Panc1 (cell line): ENCODE results near the gene NAP1L5. TPM values are rescaled to one million over a fixed set of nuclear protein-coding genes. Genes with fewer than 3 reads are reported as not detected.

ENCODE experiments used
- ATAC-seq: fragments of 200-7000 bp; cut with Tn5 transposase; 2 replicates; pipeline ENCODE4 v1.9.1; 2020; ENCODE audit warnings: mild to moderate bottlenecking, moderate library complexity
- BruUV-seq: library from RNA; stranded (reverse); fragments of 400-500 nt; replicated peaks from 2 replicates; lab custom pipeline; 2021; lab: Mats Ljungman, UMichigan
- CTCF ChIA-PET: fragments of 300-600 bp; sonication (Branson Sonifier 250); formaldehyde crosslinking; loops from one replicate; lab custom pipeline; 2022; ENCODE audit warnings: antibody characterized with exemption; lab: Charles Lee
- POLR2A ChIA-PET: fragments of 300-600 bp; sonication (Branson Sonifier 250); formaldehyde crosslinking; loops from one replicate; lab custom pipeline; 2022; ENCODE audit warnings: antibody characterized with exemption; lab: Charles Lee
- DNase-seq: peaks from one replicate; pipeline ENCODE4 v3.0.0-alpha.2; 2010; ENCODE audit warnings: low read depth, low spot score
- H3K27ac ChIP-seq: 2 replicates; pipeline ENCODE4 v1.5.1; 2011; ENCODE audit warnings: mild to moderate bottlenecking, low read length, inconsistent platforms
- H3K27me3 ChIP-seq: fragments of 200-500 bp; sonication (Bioruptor generic); 2 replicates; pipeline ENCODE4 v1.6.0; 2014; ENCODE audit warnings: low read length, inconsistent platforms; ENCODE audit not compliant: control insufficient read depth, insufficient read depth
- H3K36me3 ChIP-seq: fragments of 200-500 bp; sonication (Bioruptor generic); 2 replicates; pipeline ENCODE4 v1.5.1; 2014; ENCODE audit warnings: inconsistent platforms, mild to moderate bottlenecking, low read length, moderate library complexity; ENCODE audit not compliant: control insufficient read depth, insufficient read depth
- H3K4me1 ChIP-seq: 2 replicates; pipeline ENCODE4 v1.5.1; 2011; ENCODE audit warnings: inconsistent platforms, mild to moderate bottlenecking, low read length, moderate library complexity; ENCODE audit not compliant: control insufficient read depth, insufficient read depth
- H3K4me3 ChIP-seq, 2 experiments: 2 replicates each; pipeline ENCODE4 v1.5.1; 2011 to 2012; ENCODE audit warnings: low read depth in 2 of 2, low read length in 2 of 2, mild to moderate bottlenecking in 2 of 2, inconsistent platforms in 1 of 2, moderate library complexity in 1 of 2
- H3K9me3 ChIP-seq: fragments of 200-500 bp; sonication (Bioruptor generic); 2 replicates; pipeline ENCODE4 v1.5.1; 2014; ENCODE audit warnings: low read depth, mild to moderate bottlenecking, inconsistent platforms, low read length, moderate library complexity; ENCODE audit not compliant: control insufficient read depth, insufficient read depth
- POLR2AphosphoS5 ChIP-seq: IDR thresholded peaks from 2 replicates; pipeline ENCODE4 v1.6.1; 2012; ENCODE audit warnings: mild to moderate bottlenecking, low read depth, low read length, moderate library complexity
- SIN3A ChIP-seq: IDR thresholded peaks from 2 replicates; pipeline ENCODE4 v1.6.1; 2012; ENCODE audit warnings: low read depth, mild to moderate bottlenecking, low read length, moderate library complexity, borderline replicate concordance; ENCODE audit not compliant: insufficient read depth
- TCF7L2 ChIP-seq: IDR thresholded peaks from 2 replicates; pipeline ENCODE4 v1.6.1; 2011; ENCODE audit warnings: mild to moderate bottlenecking, low read depth, low read length, inconsistent platforms
- in situ Hi-C: cut with HindIII; loops from 2 replicates; pipeline ENCODE4 v1.10.0; 2016; ENCODE audit warnings: low sequenced_read_pairs, low pct_unique_long_range_greater_than_20kb
- intact Hi-C: fragments of 100-400 bp; cut with micrococcal nuclease; formaldehyde crosslinking; loops from one replicate; pipeline ENCODE4 v1.10.0; 2022; ENCODE audit not compliant: unreplicated experiment
- total RNA-seq: library from RNA; stranded (reverse); gene quantifications from one replicate; pipeline ENCODE4 v1.2.1, GENCODE V29; 2021; ENCODE audit not compliant: unreplicated experiment
- TF ChIP-seq, protein P1 (sequence below), 2 experiments: IDR thresholded peaks; 2 replicates each; pipeline ENCODE4 v1.6.1; 2011 to 2012; ENCODE audit warnings: low read depth in 2 of 2, control low read depth in 1 of 2, low read length in 1 of 2, mild to moderate bottlenecking in 1 of 2, moderate library complexity in 1 of 2; ENCODE audit not compliant: insufficient read depth in 1 of 2
- TF ChIP-seq, protein P2 (sequence below): fragments of 450-650 bp; IDR thresholded peaks from 2 replicates; pipeline ENCODE4 v1.5.1; 2017; ENCODE audit warnings: mild to moderate bottlenecking

NAP1L5 gene
- total RNA-seq, 1 experiment from 2014 or later = 0.67 TPM

- intact Hi-C loops = no loop called here
- Histone ChIP-seq H3K4me3 (no peak overlapping the region), H3K9me3 (no peaks in the 10 kb centered on the region), H3K27me3 (no peaks in the 10 kb centered on the region), H3K4me1 (no peaks in the 10 kb centered on the region), H3K36me3 (no peaks in the 10 kb centered on the region), H3K27ac (no peak overlapping the region)
- ChIA-PET CTCF (no interaction called here), POLR2A (interaction anchor here (0.6 kb wide), 1 partner anchor 9 kb away, joined by 5 read pairs; no protein-coding TSS in a partner anchor)
- no TSS peak for BruUV-seq
- DNase-seq (no peak), ATAC-seq (no peak)
- in situ Hi-C loops = no loop called here
- TF ChIP-seq SIN3A (no peak), POLR2AphosphoS5 (no peak), TCF7L2 (no peak)
- TF ChIP-seq, protein P1, sequence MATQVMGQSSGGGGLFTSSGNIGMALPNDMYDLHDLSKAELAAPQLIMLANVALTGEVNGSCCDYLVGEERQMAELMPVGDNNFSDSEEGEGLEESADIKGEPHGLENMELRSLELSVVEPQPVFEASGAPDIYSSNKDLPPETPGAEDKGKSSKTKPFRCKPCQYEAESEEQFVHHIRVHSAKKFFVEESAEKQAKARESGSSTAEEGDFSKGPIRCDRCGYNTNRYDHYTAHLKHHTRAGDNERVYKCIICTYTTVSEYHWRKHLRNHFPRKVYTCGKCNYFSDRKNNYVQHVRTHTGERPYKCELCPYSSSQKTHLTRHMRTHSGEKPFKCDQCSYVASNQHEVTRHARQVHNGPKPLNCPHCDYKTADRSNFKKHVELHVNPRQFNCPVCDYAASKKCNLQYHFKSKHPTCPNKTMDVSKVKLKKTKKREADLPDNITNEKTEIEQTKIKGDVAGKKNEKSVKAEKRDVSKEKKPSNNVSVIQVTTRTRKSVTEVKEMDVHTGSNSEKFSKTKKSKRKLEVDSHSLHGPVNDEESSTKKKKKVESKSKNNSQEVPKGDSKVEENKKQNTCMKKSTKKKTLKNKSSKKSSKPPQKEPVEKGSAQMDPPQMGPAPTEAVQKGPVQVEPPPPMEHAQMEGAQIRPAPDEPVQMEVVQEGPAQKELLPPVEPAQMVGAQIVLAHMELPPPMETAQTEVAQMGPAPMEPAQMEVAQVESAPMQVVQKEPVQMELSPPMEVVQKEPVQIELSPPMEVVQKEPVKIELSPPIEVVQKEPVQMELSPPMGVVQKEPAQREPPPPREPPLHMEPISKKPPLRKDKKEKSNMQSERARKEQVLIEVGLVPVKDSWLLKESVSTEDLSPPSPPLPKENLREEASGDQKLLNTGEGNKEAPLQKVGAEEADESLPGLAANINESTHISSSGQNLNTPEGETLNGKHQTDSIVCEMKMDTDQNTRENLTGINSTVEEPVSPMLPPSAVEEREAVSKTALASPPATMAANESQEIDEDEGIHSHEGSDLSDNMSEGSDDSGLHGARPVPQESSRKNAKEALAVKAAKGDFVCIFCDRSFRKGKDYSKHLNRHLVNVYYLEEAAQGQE (IDR thresholded peaks at IDR 0.05; ENCODE audit: insufficient read depth in 1 of 2, low read depth in 2 of 2, low read length in 1 of 2) = no peak
- TF ChIP-seq, protein P2, sequence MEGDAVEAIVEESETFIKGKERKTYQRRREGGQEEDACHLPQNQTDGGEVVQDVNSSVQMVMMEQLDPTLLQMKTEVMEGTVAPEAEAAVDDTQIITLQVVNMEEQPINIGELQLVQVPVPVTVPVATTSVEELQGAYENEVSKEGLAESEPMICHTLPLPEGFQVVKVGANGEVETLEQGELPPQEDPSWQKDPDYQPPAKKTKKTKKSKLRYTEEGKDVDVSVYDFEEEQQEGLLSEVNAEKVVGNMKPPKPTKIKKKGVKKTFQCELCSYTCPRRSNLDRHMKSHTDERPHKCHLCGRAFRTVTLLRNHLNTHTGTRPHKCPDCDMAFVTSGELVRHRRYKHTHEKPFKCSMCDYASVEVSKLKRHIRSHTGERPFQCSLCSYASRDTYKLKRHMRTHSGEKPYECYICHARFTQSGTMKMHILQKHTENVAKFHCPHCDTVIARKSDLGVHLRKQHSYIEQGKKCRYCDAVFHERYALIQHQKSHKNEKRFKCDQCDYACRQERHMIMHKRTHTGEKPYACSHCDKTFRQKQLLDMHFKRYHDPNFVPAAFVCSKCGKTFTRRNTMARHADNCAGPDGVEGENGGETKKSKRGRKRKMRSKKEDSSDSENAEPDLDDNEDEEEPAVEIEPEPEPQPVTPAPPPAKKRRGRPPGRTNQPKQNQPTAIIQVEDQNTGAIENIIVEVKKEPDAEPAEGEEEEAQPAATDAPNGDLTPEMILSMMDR = no peak
Measured at GRCh38 chr4:88646528-88647280, 50.9 kb downstream of the NAP1L5 start.

DNA sequence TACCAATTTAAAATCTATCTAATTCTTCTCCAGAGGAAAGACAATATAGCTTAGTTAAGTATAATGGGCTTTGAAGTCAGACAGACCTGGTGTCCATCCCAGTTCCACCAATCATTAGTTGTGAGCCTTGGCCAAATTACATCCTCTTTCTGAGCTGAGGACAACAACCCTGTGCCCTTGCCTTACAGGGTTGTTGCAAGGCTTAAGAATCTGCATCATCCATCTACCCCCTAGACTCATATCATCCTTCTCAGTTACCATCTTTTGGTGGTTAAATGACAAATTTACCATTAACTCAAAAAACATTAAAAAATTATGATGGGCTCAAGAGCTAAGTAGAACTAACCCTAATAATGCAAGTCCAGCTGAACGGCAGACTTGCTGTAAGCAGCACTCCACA lies 51.6 kb downstream of the NAP1L5 start:
- Histone ChIP-seq H3K36me3 (no peaks in the 10 kb centered on the region), H3K4me1 (no peaks in the 10 kb centered on the region), H3K4me3 (no peak overlapping the region), H3K27ac (no peak overlapping the region), H3K27me3 (no peaks in the 10 kb centered on the region), H3K9me3 (no peaks in the 10 kb centered on the region)
- DNase-seq (no peak), ATAC-seq (no peak)
- no TSS peak for BruUV-seq
- POLR2A ChIA-PET = no interaction called here
- intact Hi-C loops (no loop called here), in situ Hi-C loops (no loop called here)
- TF ChIP-seq POLR2AphosphoS5 = no peak
- TF ChIP-seq, protein P2 = no peak
- TF ChIP-seq TCF7L2 = no peak
- TF ChIP-seq, protein P1 (IDR thresholded peaks at IDR 0.05; ENCODE audit: insufficient read depth in 1 of 2, low read depth in 2 of 2, low read length in 1 of 2) = no peak
- TF ChIP-seq SIN3A = no peak
- CTCF ChIA-PET = no interaction called here
